SH-SY5Y (cell line): ENCODE results near the gene BIRC2.
A peak's percentile ranks its signal among the peaks of the same experiment; 100 is the strongest.

Source experiments
- GATA2 ChIP-seq: IDR thresholded peaks from 2 replicates; pipeline ENCODE4 v1.6.1; 2011; ENCODE audit warnings: mild to moderate bottlenecking, low read depth, low read length
- GATA3 ChIP-seq: IDR thresholded peaks from 2 replicates; pipeline ENCODE4 v1.6.1; 2011; ENCODE audit warnings: low read depth, mild to moderate bottlenecking, low read length, moderate library complexity

DNA sequence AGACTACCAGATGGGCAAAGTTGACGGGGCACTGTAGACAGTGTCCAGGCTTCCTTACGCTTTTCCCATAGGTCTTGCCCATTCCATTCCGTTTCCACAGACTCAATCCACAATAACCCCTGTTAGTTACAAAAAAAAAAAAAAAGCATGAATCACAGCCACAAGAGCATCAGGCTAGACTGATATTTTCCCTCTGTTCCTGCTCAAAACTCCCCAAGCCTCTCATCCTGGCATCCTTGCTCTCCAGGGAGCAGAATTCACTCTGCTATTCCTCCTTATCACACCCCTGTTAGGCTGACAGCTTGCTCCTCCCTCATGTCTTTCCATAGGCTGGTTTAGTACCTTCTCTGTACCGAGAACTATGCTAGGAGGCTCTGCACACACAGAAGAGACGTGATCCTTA is 63.4 kb downstream of the BIRC2 start:
- TF ChIP-seq GATA2 (peak; percentile 43; the same call in 1 of the 2 replicates), GATA3 (no peak)
